LNCAP (cell line): ENCODE data around the gene INSR.

Experiments
- TF ChIP-seq, protein P1 (sequence below): fragments of 450-650 bp; IDR thresholded peaks from 2 replicates; pipeline ENCODE4 v1.5.1; 2017; ENCODE audit warnings: mild to moderate bottlenecking

The INSR gene

DNA sequence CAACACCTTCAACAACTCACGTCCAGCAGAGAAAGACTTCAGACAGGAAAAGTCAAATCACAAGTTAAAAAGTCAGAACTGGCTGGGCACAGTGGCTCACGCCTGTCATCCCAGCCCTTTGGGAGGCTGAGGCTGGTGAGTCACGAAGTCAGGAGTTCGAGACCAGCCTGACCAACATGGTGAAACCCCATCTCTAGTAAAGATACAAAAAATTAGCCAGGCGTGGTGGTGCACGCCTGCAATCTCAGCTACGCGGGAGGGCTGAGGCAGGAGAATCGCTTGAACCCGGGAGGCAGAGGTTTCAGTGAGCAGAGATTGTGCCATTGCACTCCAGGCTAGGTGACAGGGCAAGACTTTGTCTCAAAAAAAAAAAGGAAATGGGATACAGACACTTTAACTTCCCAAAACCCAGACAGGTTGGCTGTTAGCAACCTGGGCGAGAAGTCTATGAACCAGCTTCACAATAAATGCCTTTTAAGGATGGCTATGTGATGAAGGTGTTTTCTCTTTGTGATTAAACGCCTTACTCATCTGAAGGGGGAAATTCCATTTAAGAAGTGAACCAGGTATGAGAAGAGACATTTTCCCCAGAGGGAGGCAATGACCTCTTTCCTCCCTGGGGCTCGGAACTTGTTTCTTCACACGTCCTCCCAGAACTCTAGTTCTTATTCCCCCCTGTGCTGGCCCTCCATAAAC is 80.4 kb downstream of the INSR start:
- TF ChIP-seq, protein P1, sequence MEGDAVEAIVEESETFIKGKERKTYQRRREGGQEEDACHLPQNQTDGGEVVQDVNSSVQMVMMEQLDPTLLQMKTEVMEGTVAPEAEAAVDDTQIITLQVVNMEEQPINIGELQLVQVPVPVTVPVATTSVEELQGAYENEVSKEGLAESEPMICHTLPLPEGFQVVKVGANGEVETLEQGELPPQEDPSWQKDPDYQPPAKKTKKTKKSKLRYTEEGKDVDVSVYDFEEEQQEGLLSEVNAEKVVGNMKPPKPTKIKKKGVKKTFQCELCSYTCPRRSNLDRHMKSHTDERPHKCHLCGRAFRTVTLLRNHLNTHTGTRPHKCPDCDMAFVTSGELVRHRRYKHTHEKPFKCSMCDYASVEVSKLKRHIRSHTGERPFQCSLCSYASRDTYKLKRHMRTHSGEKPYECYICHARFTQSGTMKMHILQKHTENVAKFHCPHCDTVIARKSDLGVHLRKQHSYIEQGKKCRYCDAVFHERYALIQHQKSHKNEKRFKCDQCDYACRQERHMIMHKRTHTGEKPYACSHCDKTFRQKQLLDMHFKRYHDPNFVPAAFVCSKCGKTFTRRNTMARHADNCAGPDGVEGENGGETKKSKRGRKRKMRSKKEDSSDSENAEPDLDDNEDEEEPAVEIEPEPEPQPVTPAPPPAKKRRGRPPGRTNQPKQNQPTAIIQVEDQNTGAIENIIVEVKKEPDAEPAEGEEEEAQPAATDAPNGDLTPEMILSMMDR: no peak

DNA sequence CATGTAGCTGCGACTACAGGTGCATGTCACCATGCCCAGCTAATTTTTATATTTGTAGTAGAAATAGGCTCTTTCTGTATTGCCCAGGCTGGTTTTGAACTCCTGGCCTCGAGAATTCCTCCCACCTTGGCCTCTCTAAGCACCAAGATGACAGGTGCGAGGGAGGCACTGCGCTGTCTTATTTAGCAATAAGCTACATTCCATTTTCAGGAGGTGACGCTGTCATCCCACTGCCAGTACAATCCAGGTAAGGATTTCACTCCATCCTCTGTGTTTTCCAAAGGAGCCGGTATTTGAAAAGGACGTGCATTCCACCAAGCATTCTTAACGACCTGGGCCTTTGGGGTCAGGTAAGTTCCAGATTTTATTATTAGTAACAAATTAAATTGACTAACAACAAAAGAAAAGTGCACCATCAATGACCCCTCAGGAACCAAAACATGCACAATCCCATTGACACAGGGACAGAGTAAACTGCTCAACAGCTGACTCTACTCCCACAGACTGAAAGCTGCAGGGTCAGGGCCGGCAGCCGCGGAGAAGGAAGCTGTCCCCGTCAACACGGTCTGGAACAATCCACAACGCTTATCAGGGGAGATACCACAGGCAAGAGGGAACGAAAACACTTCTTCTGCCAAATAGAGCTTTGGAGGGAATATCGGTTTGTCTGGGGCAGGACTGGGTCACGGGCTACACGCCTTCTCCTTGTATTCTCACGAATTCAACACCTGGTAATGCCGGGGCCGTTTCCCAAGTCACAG is 82.8 kb downstream of the INSR start:
- TF ChIP-seq, protein P1: no peak

DNA sequence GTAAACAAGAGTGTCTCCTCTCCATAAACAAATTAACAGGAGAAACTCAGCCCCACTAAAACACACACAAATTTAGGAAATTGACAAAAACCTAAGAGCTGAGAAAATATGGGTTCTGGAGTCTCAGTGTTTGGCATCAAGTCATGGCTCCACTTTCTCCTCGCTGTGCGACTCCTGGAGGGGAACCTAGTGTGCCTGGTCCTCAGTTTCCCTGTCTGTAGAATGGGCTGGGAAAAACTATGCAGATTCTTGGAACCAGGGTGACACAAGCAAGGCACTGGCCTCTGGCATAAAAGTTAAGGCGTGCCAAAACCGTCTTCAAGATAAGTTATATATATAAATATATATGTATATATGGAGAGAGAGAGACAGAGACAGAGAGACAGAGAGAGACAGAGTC is 83.9 kb downstream of the INSR start:
- TF ChIP-seq, protein P1: no peak

DNA sequence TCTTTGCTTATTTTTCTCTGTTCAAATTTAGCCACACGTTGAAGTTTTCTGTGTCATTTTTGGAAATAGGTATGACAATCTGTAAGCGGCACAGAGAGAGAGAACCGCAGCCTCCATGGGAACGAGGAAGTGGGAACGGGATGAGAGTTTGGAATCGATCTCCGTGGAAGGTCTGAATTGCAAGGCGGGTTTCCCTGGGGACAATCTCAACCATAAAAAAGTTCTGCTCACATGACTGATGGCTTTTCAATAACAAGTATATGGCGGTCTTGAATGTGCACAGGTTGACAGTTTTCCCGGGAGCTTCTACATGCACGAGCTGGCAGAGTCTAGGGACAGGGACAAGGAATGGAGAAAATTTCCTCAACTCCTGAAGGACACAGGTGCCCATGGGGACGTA is 90.9 kb downstream of the INSR start:
- TF ChIP-seq, protein P1: no peak

DNA sequence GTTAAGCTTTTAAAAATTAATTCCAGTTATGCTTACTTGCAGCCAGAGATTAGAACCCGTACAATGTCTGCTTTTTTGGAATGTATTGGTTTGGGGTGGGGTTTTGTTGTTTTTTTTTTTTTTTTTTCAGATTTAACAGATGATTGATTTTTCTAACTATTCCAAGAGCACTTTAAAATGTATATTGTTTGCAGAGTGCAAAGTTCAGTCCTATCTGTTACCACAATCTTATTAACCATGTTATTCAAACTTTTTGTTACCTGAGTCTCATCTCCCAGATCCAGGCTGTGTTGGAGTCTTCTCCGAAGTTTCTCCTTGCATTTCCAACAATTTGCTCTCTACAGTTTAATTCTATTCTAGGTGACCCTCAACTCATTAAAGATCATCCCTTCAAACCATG is 91.3 kb downstream of the INSR start:
- TF ChIP-seq, protein P1: no peak

DNA sequence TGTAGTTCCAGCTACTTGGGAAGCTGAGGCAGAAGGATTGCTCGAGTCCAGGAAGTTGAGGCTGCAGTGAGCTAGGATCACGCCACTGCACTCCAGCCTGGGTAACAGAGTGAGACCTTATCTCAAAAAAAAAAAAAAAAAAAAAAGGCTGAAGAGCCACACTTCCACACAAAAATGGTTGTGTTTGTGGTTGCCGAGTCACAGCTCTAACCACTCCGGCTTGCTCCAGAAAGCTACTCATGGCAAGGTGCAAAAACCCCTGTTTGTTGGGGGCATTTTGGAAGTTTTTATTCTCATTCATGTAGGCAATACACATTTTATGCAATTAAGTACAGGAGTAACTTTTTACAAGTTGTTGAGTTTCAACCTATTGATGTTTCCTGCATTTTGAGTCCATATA is 93.5 kb downstream of the INSR start:
- TF ChIP-seq, protein P1: no peak

DNA sequence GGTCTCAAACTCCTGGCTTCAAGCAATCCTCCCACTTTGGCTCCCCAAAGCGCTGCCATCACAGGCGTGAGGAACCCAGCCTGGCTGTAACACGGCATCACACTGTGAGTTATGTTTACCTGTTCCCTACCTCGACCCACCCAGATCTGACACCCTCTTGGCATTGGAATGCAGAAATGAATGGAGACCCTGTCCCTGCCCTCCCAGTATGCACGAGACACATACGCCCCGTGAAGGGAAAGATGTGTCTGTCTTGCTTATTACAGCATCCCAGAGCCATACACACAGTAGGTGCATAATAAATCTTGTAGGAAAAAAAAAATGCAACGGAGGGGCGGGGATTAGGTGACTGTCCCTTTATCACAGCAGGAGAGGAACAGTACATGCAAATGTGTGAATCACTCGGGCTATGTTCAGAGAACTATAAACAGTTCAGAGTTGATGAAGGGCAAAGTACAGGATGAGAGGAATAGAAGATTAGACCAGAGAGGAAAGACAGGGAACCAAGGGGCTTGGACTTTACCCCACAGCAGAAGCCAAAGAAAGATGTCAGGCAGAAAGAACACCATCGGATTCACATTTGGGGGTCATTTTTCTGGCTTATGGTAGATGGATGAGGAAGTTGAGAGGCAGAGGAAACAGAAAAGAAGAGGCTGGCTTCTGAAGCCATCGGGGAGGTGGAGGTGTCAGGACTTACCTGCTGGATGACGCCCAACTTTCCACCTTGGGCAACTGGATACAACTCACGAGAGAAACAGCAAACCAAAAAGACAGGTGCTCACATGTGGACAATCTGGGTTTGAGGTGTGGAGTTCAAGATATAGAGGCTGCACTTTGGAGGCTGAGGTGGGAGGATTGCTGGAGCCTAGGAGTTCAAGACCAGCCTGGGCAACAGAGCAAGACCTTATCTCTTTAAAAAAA is 94.3 kb downstream of the INSR start:
- TF ChIP-seq, protein P1: no peak
